Type B pancreatic cell (in vitro differentiated cells): Measurements from ENCODE around the gene RUVBL2. TPM values are rescaled to one million over a fixed set of nuclear protein-coding genes. Genes with fewer than 3 reads are reported as not detected.
A peak's percentile ranks its signal among the peaks of the same experiment; 100 is the strongest.
"Not testable (repeated sequence)": the region's sequence is repeated elsewhere in the genome, so short reads cannot be mapped to it uniquely, and the experiment has no call there.

ENCODE experiments used
- DNase-seq: peaks from one replicate; pipeline ENCODE4 v3.0.0; 2021; ENCODE audit warnings: mixed read lengths; ENCODE audit not compliant: unreplicated experiment; ENCODE audit errors: extremely low spot score
- H3K27ac Mint-ChIP-seq: 2 replicates; pipeline ENCODE4 v1.8.0; 2021; ENCODE audit warnings: mild to moderate bottlenecking, mixed read lengths
- H3K27me3 Mint-ChIP-seq: 2 replicates; pipeline ENCODE4 v1.8.0; 2021; ENCODE audit warnings: mixed read lengths
- H3K36me3 Mint-ChIP-seq: 2 replicates; pipeline ENCODE4 v1.8.0; 2021; ENCODE audit warnings: mixed read lengths
- H3K4me1 Mint-ChIP-seq: one replicate; pipeline ENCODE4 v1.8.0; 2021; ENCODE audit warnings: mixed read lengths; ENCODE audit not compliant: unreplicated experiment
- H3K4me3 Mint-ChIP-seq: 2 replicates; pipeline ENCODE4 v1.8.0; 2021; ENCODE audit warnings: mild to moderate bottlenecking, mixed read lengths
- H3K9me3 Mint-ChIP-seq: 2 replicates; pipeline ENCODE4 v1.8.0; 2021; ENCODE audit warnings: mixed read lengths
- CTCF ChIP-seq: fragments of 200-600 bp; sonication (generic); conservative IDR thresholded peaks from 2 replicates; pipeline ENCODE4 v1.5.0; 2021; ENCODE audit warnings: antibody characterized with exemption, mild to moderate bottlenecking
- total RNA-seq: library from RNA; stranded (reverse); gene quantifications from 2 replicates; pipeline ENCODE4 v1.2.1, GENCODE V29; 2021; ENCODE audit warnings: low replicate concordance

The RUVBL2 gene
- total RNA-seq, 1 donor from 2014 or later = 99.5 TPM

DNA sequence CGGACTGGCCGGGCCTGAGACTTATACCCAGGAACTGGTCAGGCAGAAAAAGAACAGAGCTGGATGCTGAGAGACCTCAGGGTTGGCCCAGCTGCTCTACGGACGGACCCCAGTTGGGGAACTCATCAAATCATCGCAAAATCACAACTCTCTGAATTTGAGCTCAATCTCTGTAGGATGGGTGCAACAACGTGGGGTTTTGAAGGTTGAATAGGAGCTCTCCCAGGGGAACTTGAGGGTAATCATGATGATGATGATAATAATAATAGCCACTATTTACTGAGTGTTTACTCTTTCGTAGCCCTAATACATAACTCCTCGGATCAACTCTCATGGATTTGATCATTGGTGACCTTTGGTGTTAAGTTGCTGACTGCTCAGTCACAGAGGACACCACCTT, 36.6 kb downstream of the RUVBL2 start:
- not testable (repeated sequence) for H3K4me1 Mint-ChIP-seq, DNase-seq, H3K4me3 Mint-ChIP-seq, H3K9me3 Mint-ChIP-seq, H3K27ac Mint-ChIP-seq, H3K36me3 Mint-ChIP-seq
- H3K27me3 Mint-ChIP-seq = peaks cover 10% of the 10 kb centered on the region

DNA sequence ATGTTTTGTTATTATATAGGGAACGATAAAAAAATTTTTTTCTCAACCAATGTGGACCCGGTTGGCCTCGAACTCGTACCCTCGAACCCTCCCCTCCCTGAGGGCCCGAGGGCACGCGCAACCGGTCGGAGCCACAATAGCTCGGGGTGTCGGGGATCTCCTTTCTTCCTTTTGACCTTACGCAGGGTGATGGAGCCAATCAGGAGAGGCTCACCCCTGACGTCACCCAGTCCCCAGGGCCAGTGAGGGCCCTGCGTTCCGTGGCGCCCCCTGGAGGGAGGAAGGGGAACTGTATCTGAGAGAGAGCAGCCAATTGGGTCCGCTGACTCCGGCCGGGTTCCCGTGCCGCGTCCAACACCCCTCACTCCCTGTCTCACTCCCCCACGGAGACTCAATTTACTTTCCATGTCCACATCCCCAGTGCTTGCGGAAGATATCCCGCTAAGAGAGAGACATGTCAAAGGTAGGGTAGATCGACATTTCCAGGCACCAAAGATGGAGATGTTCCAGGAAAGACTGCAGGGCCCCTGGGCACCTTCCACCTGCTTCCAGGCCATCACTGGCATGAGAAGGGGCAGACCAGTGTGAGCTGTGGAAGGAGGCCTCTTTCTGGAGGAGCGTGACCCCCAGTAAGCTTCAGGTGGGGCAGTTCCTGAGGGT, 38.1 kb downstream of the RUVBL2 start, which contains the start of gene CGB2:
CGB2 (plus strand) TSS at position 249 of the 660 bp plus-strand sequence; CDS start at position 455, 206 bp downstream.
- not testable (repeated sequence) for DNase-seq, H3K27ac Mint-ChIP-seq, H3K36me3 Mint-ChIP-seq, H3K4me3 Mint-ChIP-seq, H3K4me1 Mint-ChIP-seq, H3K9me3 Mint-ChIP-seq
- H3K27me3 Mint-ChIP-seq = peaks cover 10% of the 10 kb centered on the region
- peak; percentile 68 for TF ChIP-seq CTCF

DNA sequence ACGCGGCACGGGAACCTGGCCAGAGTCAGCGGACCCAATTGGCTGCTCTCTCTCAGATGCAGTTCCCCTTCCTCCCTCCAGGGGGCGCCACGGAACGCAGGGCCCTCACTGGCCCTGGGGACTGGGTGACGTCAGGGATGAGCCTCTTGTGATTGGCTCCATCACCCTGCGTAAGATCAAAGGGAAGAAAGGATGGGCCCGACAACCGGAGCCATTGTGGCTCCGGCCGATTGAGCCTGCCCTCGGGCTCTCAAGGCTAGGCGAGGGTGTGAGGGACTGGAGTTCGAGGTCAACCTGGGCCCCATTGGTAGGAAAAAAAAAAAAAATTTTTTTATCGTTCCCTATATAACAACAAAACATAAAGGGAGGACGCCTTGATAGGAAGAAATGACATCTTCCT, 43.1 kb downstream of the RUVBL2 start, which contains the start of gene CGB1:
CGB1 (minus strand) TSS at position 81 of the 400 bp plus-strand sequence. CDS start 184 bp downstream, outside the sequence.
- TF ChIP-seq CTCF = peak; percentile 64
- H3K4me3 Mint-ChIP-seq, H3K4me1 Mint-ChIP-seq, DNase-seq, H3K27me3 Mint-ChIP-seq, H3K36me3 Mint-ChIP-seq, H3K9me3 Mint-ChIP-seq, H3K27ac Mint-ChIP-seq: not testable (repeated sequence)

- H3K36me3 Mint-ChIP-seq, H3K27ac Mint-ChIP-seq, H3K9me3 Mint-ChIP-seq, H3K27me3 Mint-ChIP-seq, DNase-seq, H3K4me1 Mint-ChIP-seq, H3K4me3 Mint-ChIP-seq: not testable (repeated sequence)
Measured at GRCh38 chr19:49038111-49038510, 44.4 kb downstream of the RUVBL2 start.

DNA sequence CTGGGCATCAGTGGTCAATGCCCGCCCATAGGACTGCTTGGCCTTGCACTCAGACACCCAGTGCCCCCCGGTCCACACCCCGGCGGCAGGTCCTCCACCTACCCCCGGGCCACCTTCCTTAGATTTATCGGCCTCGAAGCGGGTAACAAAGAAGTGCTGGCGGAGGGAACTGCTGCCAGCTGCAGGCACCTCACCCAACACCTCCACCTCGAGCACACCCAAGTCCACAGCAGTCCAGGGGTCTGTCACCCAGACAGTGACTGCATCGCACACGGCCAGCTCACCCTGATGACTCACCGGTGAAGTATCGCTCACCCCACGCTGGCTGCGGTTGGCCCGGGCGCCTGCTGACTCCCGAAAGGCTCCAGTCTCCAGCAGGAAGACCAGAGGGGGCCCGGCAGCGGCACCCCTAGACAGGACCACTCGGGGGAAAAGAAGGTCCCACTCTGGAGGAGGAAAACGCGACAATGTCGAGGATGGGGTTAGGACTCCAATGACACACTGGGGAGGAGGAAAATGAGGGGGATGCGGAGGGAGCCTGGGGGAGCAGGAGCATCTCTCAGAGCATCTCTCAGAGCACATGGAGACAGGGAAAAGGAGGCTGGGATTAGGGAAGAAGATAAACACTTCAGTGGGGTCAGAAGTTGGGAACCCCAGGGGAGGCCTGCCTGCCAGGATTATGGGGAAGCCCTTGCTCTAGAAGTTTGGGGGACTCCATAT, 45.0 kb downstream of the RUVBL2 start:
- not testable (repeated sequence) for H3K4me3 Mint-ChIP-seq, H3K36me3 Mint-ChIP-seq, H3K4me1 Mint-ChIP-seq, H3K27ac Mint-ChIP-seq, H3K9me3 Mint-ChIP-seq, H3K27me3 Mint-ChIP-seq, DNase-seq

GRCh38 chr19:49039736-49040135, 46.0 kb downstream of the RUVBL2 start:
- H3K27me3 Mint-ChIP-seq, DNase-seq: not testable (repeated sequence)

GRCh38 chr19:49042177-49042576, 48.5 kb downstream of the RUVBL2 start:
- H3K27ac Mint-ChIP-seq = no peak overlapping the region
- no peaks in the 10 kb centered on the region for H3K4me1 Mint-ChIP-seq
- DNase-seq = no peak
- no peak for TF ChIP-seq CTCF
- no peaks in the 10 kb centered on the region for H3K9me3 Mint-ChIP-seq
- peaks cover 3% of the 10 kb centered on the region for H3K27me3 Mint-ChIP-seq
- no peaks in the 10 kb centered on the region for H3K36me3 Mint-ChIP-seq
- H3K4me3 Mint-ChIP-seq = no peak overlapping the region

More at GRCh38 chr19:49039736-49040135, 46.0 kb downstream of the RUVBL2 start:
- not testable (repeated sequence) for H3K4me1 Mint-ChIP-seq, H3K36me3 Mint-ChIP-seq, H3K9me3 Mint-ChIP-seq, H3K27ac Mint-ChIP-seq, H3K4me3 Mint-ChIP-seq

DNA sequence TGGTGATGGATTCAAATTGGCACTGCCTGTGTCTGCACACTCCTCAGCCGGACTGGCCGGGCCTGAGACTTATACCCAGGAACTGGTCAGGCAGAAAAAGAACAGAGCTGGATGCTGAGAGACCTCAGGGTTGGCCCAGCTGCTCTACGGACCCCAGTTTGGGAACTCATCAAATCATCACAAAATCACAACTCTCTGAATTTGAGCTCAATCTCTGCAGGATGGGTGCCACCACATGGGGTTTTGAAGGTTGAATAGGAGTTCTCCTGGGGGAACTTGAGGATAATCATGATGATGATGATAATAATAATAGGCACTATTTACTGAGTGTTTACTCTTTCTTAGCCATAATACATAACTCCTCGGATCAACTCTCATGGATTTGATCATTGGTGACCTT, 49.0 kb downstream of the RUVBL2 start:
- not testable (repeated sequence) for H3K36me3 Mint-ChIP-seq, H3K4me3 Mint-ChIP-seq, H3K9me3 Mint-ChIP-seq, H3K27ac Mint-ChIP-seq, H3K4me1 Mint-ChIP-seq, H3K27me3 Mint-ChIP-seq, DNase-seq

DNA sequence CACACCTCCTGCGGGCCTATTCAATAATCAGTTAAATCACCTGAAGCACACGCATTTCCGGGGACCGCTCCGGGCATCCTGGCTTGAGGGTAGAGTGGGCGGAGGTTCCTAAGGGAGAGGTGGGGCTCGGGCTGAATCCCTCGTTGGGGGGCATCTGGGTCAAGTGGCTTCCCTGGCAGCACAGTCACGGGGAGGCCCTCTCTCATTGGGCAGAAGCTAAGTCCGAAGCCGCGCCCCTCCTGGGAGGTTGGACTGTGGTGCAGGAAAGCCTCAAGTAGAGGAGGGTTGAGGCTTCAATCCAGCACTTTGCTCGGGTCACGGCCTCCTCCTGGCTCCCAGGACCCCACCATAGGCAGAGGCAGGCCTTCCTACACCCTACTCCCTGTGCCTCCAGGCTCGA, 49.9 kb downstream of the RUVBL2 start, which contains the start of gene CGB5:
CGB5 (plus strand) TSS at position 301 of the 400 bp plus-strand sequence. CDS start 362 bp downstream, outside the sequence.
- not testable (repeated sequence) for DNase-seq, H3K27ac Mint-ChIP-seq, H3K9me3 Mint-ChIP-seq, H3K4me1 Mint-ChIP-seq, H3K36me3 Mint-ChIP-seq, H3K4me3 Mint-ChIP-seq, H3K27me3 Mint-ChIP-seq

- H3K27ac Mint-ChIP-seq, H3K36me3 Mint-ChIP-seq, H3K4me3 Mint-ChIP-seq, H3K4me1 Mint-ChIP-seq, H3K27me3 Mint-ChIP-seq, DNase-seq, H3K9me3 Mint-ChIP-seq: not testable (repeated sequence)
Measured at GRCh38 chr19:49049011-49049410, 55.3 kb downstream of the RUVBL2 start, which contains the start of gene CGB8. TSS of gene CGB8 (minus strand) at chr19:49049111. CDS start at chr19:49048739, 372 bp downstream.

DNA sequence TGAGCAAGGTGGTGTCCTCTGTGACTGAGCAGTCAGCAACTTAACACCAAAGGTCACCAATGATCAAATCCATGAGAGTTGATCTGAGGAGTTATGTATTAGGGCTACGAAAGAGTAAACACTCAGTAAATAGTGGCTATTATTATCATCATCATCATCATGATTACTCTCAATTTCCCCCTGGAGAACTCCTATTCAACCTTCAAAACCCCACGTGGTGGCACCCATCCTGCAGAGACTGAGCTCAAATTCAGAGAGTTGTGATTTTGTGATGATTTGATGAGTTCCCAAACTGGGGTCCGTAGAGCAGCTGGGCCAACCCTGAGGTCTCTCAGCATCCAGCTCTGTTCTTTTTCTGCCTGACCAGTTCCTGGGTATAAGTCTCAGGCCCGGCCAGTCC, 56.1 kb downstream of the RUVBL2 start:
- H3K27me3 Mint-ChIP-seq, H3K27ac Mint-ChIP-seq, H3K9me3 Mint-ChIP-seq, DNase-seq, H3K4me3 Mint-ChIP-seq, H3K4me1 Mint-ChIP-seq, H3K36me3 Mint-ChIP-seq: not testable (repeated sequence)
